ENCODE results near the gene RHBDL1.

The RHBDL1 gene

DNA sequence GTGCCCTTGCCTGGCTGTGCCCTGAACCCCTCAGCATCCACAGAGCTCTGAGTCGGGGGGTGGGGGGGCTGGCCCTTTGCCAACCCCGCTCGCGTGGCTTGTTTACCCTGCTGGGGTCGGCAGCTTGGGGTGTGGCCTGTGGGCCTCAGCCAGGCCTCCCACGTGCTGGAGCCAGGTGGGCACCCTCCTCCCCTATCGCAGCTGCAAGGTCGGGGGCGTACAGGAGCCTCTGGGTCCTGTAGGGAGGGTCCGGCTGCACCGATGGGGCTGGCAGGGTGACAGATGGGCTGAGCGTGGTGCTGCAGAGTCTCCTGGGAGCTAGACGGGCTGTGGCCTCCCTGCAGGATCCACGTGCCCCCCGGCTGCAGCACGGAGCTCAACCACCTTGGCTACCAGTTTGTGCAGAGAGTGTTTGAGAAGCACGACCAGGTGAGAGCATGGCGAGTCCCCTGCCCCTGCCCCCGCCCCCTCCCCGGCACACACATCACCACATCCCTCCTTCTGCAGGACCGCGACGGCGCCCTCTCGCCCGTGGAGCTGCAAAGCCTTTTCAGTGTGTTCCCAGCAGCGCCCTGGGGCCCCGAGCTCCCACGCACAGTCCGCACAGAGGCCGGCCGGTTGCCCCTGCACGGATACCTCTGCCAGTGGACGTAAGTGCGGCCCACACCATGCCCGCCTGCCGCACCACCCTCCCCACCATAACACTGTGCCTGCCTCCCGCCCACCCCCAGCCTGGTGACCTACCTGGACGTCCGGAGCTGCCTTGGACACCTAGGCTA, 3.9 kb upstream of the RHBDL1 start:
- peaks cover 2 to 13% of the 10 kb centered on the region in 2 donors for H3K4me1 ChIP-seq (ENCODE audit: control insufficient read depth in 2 of 2, insufficient read depth in 1 of 2, low read depth in 1 of 2, low read length in 2 of 2)
- H2BK5ac ChIP-seq (ENCODE audit: low read length): no peak overlapping the region
- H3K18ac ChIP-seq (ENCODE audit: low read length): no peak overlapping the region
- peaks cover 29% of the 10 kb centered on the region for H3K79me1 ChIP-seq (ENCODE audit: low read depth, low read length)
- H3K4ac ChIP-seq (ENCODE audit: low read length): no peak overlapping the region
- no peak overlapping the region for H2BK120ac ChIP-seq (ENCODE audit: low read depth, low read length)
- H3K9ac ChIP-seq (ENCODE audit: low read depth, low read length, poor library complexity): no peak overlapping the region
- no peak overlapping the region for H2AK5ac ChIP-seq (ENCODE audit: low read depth, low read length)
- H3K4me3 ChIP-seq (ENCODE audit: low read length in 2 of 2): no peak overlapping the region
- H2BK15ac ChIP-seq (ENCODE audit: low read length): no peak overlapping the region
- H3K36me3 ChIP-seq (replicated peaks in 1 of 2; ENCODE audit: control insufficient read depth in 2 of 2, insufficient read depth in 2 of 2, low read length in 2 of 2): peaks cover 37 to 57% of the 10 kb centered on the region in 2 donors
- no peak overlapping the region for H2BK12ac ChIP-seq (ENCODE audit: low read length)
- H3K14ac ChIP-seq (ENCODE audit: low read length): no peak overlapping the region
- H4K8ac ChIP-seq (ENCODE audit: low read depth, low read length): peak overlapping the region; percentile 17
- H3K4me2 ChIP-seq (ENCODE audit: insufficient read depth, low read length, poor library complexity, severe bottlenecking): no peak overlapping the region
- no CpG with 5 or more reads among the region's 40 CpGs for WGBS, 2 donors (ENCODE audit: extremely low coverage in 2 of 2, insufficient read length in 2 of 2, insufficient replicate concordance in 1 of 2)
- no peak overlapping the region for H4K91ac ChIP-seq (ENCODE audit: low read depth, low read length, poor library complexity)
- no peak overlapping the region for H3K23ac ChIP-seq (ENCODE audit: low read depth, low read length, poor library complexity)
- no peak for DNase-seq (ENCODE audit: low spot score)
- no peaks in the 10 kb centered on the region for H3K9me3 ChIP-seq (replicated peaks in 1 of 2; ENCODE audit: control insufficient read depth in 2 of 2, insufficient read depth in 1 of 2, low read depth in 1 of 2, low read length in 2 of 2)
- no peak overlapping the region for H2AFZ ChIP-seq (ENCODE audit: low read length)
- no peak overlapping the region for H3K27ac ChIP-seq (replicated peaks; ENCODE audit: low read length)
- H3K27me3 ChIP-seq (ENCODE audit: control insufficient read depth in 3 of 3, insufficient read depth in 3 of 3, low read depth in 1 of 3, low read length in 3 of 3): peaks cover 0 to 14% (median 0%) of the 10 kb centered on the region in 3 experiments

DNA sequence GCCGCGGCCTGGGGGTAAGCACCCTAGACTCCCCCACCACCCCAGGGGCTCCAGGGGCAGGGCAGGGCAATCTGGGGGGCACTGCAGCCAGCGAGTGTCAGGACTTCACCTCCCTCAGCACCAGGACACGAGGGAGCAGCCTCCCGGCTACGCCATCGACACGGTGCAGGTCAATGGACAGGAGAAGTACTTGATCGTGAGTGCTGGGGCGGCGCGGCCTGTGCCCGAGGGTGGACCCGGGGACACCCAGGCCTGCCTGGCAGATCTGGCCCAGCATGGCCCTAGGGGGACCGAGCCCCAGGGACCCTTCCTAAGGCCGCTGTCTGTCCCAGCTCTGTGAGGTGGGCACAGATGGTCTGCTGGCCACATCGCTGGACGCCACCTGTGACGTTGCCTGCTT, 3.1 kb upstream of the RHBDL1 start:
- Histone ChIP-seq H3K4me1 (ENCODE audit: control insufficient read depth in 2 of 2, insufficient read depth in 1 of 2, low read depth in 1 of 2, low read length in 2 of 2) (peaks cover 2 to 13% of the 10 kb centered on the region in 2 donors), H3K79me1 (ENCODE audit: low read depth, low read length) (peaks cover 29% of the 10 kb centered on the region), H2AFZ (ENCODE audit: low read length) (no peak overlapping the region), H3K36me3 (replicated peaks in 1 of 2; ENCODE audit: control insufficient read depth in 2 of 2, insufficient read depth in 2 of 2, low read length in 2 of 2) (peaks cover 37 to 57% of the 10 kb centered on the region in 2 donors), H3K4me2 (ENCODE audit: insufficient read depth, low read length, poor library complexity, severe bottlenecking) (no peak overlapping the region), H2BK5ac (ENCODE audit: low read length) (no peak overlapping the region), H4K91ac (ENCODE audit: low read depth, low read length, poor library complexity) (no peak overlapping the region), H2AK5ac (ENCODE audit: low read depth, low read length) (no peak overlapping the region), H3K14ac (ENCODE audit: low read length) (no peak overlapping the region), H2BK12ac (ENCODE audit: low read length) (no peak overlapping the region), H3K4me3 (ENCODE audit: low read length in 2 of 2) (no peak overlapping the region), H2BK15ac (ENCODE audit: low read length) (no peak overlapping the region), H3K23ac (ENCODE audit: low read depth, low read length, poor library complexity) (no peak overlapping the region), H3K4ac (ENCODE audit: low read length) (no peak overlapping the region), H3K27me3 (ENCODE audit: control insufficient read depth in 3 of 3, insufficient read depth in 3 of 3, low read depth in 1 of 3, low read length in 3 of 3) (peaks cover 0 to 14% (median 0%) of the 10 kb centered on the region in 3 experiments), H2BK120ac (ENCODE audit: low read depth, low read length) (no peak overlapping the region), H3K18ac (ENCODE audit: low read length) (no peak overlapping the region), H3K27ac (replicated peaks; ENCODE audit: low read length) (no peak overlapping the region), H3K9ac (ENCODE audit: low read depth, low read length, poor library complexity) (no peak overlapping the region), H3K9me3 (replicated peaks in 1 of 2; ENCODE audit: control insufficient read depth in 2 of 2, insufficient read depth in 1 of 2, low read depth in 1 of 2, low read length in 2 of 2) (no peaks in the 10 kb centered on the region), H4K8ac (ENCODE audit: low read depth, low read length) (no peak overlapping the region)
- no peak for DNase-seq (ENCODE audit: low spot score)
- no CpG with 5 or more reads among the region's 19 CpGs for WGBS, 2 donors (ENCODE audit: extremely low coverage in 2 of 2, insufficient read length in 2 of 2, insufficient replicate concordance in 1 of 2)

DNA sequence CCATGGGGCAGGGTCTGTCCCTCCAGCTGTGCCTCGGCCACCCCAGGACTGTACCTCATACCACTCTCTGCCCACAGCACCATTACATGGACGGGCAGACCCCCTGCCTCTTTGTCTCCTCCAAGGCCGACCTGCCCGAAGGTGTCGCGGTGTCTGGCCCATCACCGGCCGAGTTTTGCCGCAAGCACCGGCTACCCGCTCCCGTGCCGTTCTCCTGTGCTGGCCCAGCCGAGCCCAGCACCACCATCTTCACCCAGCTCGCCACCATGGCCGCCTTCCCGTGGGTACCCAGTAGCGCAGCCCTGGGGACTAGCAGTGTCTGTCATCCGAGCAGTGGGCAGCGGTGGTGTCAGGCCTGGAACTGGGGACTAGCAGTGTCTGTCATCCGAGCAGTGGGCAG, 2.6 kb upstream of the RHBDL1 start:
- no CpG with 5 or more reads among the region's 21 CpGs for WGBS, 2 donors (ENCODE audit: extremely low coverage in 2 of 2, insufficient read length in 2 of 2, insufficient replicate concordance in 1 of 2)
- Histone ChIP-seq H3K14ac (ENCODE audit: low read length) (no peak overlapping the region), H3K36me3 (replicated peaks in 1 of 2; ENCODE audit: control insufficient read depth in 2 of 2, insufficient read depth in 2 of 2, low read length in 2 of 2) (peaks cover 37 to 57% of the 10 kb centered on the region in 2 donors), H2AK5ac (ENCODE audit: low read depth, low read length) (no peak overlapping the region), H2BK12ac (ENCODE audit: low read length) (no peak overlapping the region), H2BK15ac (ENCODE audit: low read length) (no peak overlapping the region), H3K79me1 (ENCODE audit: low read depth, low read length) (peaks cover 29% of the 10 kb centered on the region), H3K18ac (ENCODE audit: low read length) (no peak overlapping the region), H3K4ac (ENCODE audit: low read length) (no peak overlapping the region), H3K23ac (ENCODE audit: low read depth, low read length, poor library complexity) (peak overlapping the region; percentile 65), H3K27me3 (ENCODE audit: control insufficient read depth in 3 of 3, insufficient read depth in 3 of 3, low read depth in 1 of 3, low read length in 3 of 3) (peaks cover 0 to 14% (median 0%) of the 10 kb centered on the region in 3 experiments), H4K8ac (ENCODE audit: low read depth, low read length) (no peak overlapping the region), H2BK120ac (ENCODE audit: low read depth, low read length) (no peak overlapping the region), H3K4me2 (ENCODE audit: insufficient read depth, low read length, poor library complexity, severe bottlenecking) (no peak overlapping the region), H3K4me1 (ENCODE audit: control insufficient read depth in 2 of 2, insufficient read depth in 1 of 2, low read depth in 1 of 2, low read length in 2 of 2) (peaks cover 2 to 13% of the 10 kb centered on the region in 2 donors), H3K27ac (replicated peaks; ENCODE audit: low read length) (no peak overlapping the region), H2AFZ (ENCODE audit: low read length) (no peak overlapping the region), H3K9ac (ENCODE audit: low read depth, low read length, poor library complexity) (no peak overlapping the region), H3K4me3 (ENCODE audit: low read length in 2 of 2) (no peak overlapping the region), H4K91ac (ENCODE audit: low read depth, low read length, poor library complexity) (no peak overlapping the region), H3K9me3 (replicated peaks in 1 of 2; ENCODE audit: control insufficient read depth in 2 of 2, insufficient read depth in 1 of 2, low read depth in 1 of 2, low read length in 2 of 2) (no peaks in the 10 kb centered on the region), H2BK5ac (ENCODE audit: low read length) (no peak overlapping the region)
- no peak for DNase-seq (ENCODE audit: low spot score)

DNA sequence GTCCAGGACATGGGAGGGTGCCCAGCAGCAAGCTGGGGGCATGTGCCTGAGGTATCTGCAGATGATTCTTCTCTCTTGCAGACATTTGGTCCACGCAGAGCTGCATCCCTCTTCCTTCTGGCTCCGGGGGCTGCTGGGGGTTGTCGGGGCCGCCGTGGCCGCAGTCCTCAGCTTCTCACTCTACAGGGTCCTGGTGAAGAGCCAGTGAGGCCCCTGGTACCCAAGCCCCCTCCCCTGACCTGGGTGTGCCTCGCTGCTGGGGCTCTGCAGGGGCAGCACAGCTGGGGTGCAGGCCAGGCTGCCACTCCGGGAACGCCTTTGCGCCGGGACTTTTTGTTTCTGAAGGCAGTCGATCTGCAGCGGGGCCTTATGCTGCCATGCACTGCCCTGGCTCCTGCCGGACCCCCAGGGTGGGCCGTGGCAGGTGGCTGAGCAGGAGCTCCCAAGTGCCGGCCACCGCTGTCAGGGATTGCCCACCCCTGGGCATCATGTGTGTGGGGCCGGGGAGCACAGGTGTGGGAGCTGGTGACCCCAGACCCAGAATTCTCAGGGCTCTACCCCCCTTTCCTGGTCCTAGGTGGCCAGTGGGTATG, 2.0 kb upstream of the RHBDL1 start:
- Histone ChIP-seq H3K4me2 (ENCODE audit: insufficient read depth, low read length, poor library complexity, severe bottlenecking) (no peak overlapping the region), H3K9me3 (replicated peaks in 1 of 2; ENCODE audit: control insufficient read depth in 2 of 2, insufficient read depth in 1 of 2, low read depth in 1 of 2, low read length in 2 of 2) (no peaks in the 10 kb centered on the region), H3K27me3 (ENCODE audit: control insufficient read depth in 3 of 3, insufficient read depth in 3 of 3, low read depth in 1 of 3, low read length in 3 of 3) (peaks cover 0 to 14% (median 0%) of the 10 kb centered on the region in 3 experiments), H2BK12ac (ENCODE audit: low read length) (no peak overlapping the region), H2AK5ac (ENCODE audit: low read depth, low read length) (no peak overlapping the region), H4K91ac (ENCODE audit: low read depth, low read length, poor library complexity) (no peak overlapping the region), H3K14ac (ENCODE audit: low read length) (peak overlapping the region; percentile 21), H4K8ac (ENCODE audit: low read depth, low read length) (no peak overlapping the region), H3K4ac (ENCODE audit: low read length) (no peak overlapping the region), H3K4me1 (ENCODE audit: control insufficient read depth in 2 of 2, insufficient read depth in 1 of 2, low read depth in 1 of 2, low read length in 2 of 2) (peaks cover 2 to 13% of the 10 kb centered on the region in 2 donors), H3K18ac (ENCODE audit: low read length) (no peak overlapping the region), H3K23ac (ENCODE audit: low read depth, low read length, poor library complexity) (no peak overlapping the region), H2BK120ac (ENCODE audit: low read depth, low read length) (no peak overlapping the region), H3K36me3 (replicated peaks in 1 of 2; ENCODE audit: control insufficient read depth in 2 of 2, insufficient read depth in 2 of 2, low read length in 2 of 2) (peaks cover 37 to 57% of the 10 kb centered on the region in 2 donors), H2AFZ (ENCODE audit: low read length) (no peak overlapping the region), H3K27ac (replicated peaks; ENCODE audit: low read length) (no peak overlapping the region), H2BK15ac (ENCODE audit: low read length) (no peak overlapping the region), H3K4me3 (ENCODE audit: low read length in 2 of 2) (no peak overlapping the region), H2BK5ac (ENCODE audit: low read length) (peak overlapping the region; percentile 66), H3K9ac (ENCODE audit: low read depth, low read length, poor library complexity) (no peak overlapping the region), H3K79me1 (ENCODE audit: low read depth, low read length) (peaks cover 24% of the 10 kb centered on the region)
- WGBS, 2 donors (ENCODE audit: extremely low coverage in 2 of 2, insufficient read length in 2 of 2, insufficient replicate concordance in 1 of 2): no CpG with 5 or more reads among the region's 18 CpGs
- no peak for DNase-seq (ENCODE audit: low spot score)

Data from neuronal stem cell (in vitro differentiated cells).